ENCODE measurements around the gene OSCAR.

Gene OSCAR

GRCh38 chr19:54125713-54126112 lies 25.1 kb upstream of the OSCAR start:
- ChIA-PET POLR2A (no interaction called here), CTCF (no interaction called here)
- TF ChIP-seq CTCF (IDR thresholded peaks at IDR 0.05; ENCODE audit: control extremely low read depth, extremely low read depth, low read depth, missing control alignments), result no peak

DNA sequence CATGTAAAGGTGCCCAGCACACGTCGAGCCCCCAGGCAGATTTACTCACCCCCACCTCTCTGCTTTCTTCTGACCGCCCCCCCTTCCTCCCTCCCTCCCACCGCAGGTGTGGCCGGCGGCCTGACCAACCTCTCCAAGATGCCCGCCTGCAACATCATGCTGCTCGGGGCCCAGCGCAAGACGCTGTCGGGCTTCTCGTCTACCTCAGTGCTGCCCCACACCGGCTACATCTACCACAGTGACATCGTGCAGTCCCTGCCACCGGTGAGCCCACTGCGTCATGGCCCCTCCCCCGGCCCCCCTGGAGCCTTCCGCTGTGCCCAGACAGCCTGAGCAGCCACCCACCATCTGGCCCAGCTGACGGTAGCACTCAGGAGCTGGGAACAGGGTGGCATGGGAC lies 23.8 kb upstream of the OSCAR start:
- POLR2A ChIA-PET, result no interaction called here
- no peak for TF ChIP-seq CTCF (IDR thresholded peaks at IDR 0.05; ENCODE audit: control extremely low read depth, extremely low read depth, low read depth, missing control alignments)
- no peak for DNase-seq (ENCODE audit: extremely low spot score)
- CTCF ChIA-PET, result interaction anchor here (1.2 to 1.6 kb wide), 2 partner anchors 8 to 9 kb away, joined by 3 to 5 read pairs; partner anchors contain the start of genes PRPF31 and TFPT

More at GRCh38 chr19:54125713-54126112, 25.1 kb upstream of the OSCAR start:
- no peak for DNase-seq (ENCODE audit: extremely low spot score)

DNA sequence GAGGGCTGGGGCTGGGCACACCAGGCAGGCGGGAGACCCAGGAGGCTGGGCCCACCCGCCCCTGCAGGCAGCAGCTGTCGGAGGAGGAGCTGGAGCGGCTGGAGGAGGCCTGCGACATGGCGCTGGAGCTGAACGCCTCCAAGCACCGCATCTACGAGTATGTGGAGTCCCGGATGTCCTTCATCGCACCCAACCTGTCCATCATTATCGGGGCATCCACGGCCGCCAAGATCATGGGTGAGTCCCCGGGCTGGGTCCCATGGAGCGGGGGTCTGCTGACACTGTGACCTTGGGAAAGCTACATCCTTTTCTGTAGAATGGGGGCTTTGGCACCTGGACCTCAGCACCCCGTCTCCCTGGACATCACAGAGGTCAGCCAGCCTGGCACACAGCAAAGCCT lies 23.1 kb upstream of the OSCAR start:
- TF ChIP-seq CTCF (IDR thresholded peaks at IDR 0.05; ENCODE audit: control extremely low read depth, extremely low read depth, low read depth, missing control alignments), result no peak
- ChIA-PET POLR2A (no interaction called here), CTCF (interaction anchor here (1.2 to 1.6 kb wide), 2 partner anchors 9 kb away, joined by 3 to 5 read pairs; partner anchors contain the start of genes PRPF31 and TFPT)
- DNase-seq (ENCODE audit: extremely low spot score), result no peak

DNA sequence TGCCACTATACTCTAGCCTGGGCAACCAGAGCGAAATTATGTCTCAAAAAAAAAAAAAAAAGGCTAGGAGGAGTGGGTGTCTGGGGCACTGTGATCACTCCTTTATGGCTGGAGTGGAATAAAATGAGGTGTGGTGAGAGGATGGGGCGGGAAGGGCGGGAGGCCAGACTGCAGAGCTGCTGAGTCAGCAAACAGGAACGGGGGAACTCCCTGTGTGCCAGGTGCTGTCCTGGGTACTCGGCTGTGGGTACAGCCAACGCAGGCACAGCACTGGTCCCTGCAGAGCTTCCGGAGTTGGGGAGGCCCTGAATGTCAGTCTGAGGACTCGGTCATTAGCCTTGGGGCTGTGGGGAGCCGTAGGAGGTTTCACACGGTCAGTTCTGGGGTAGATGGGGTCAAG lies 20.7 kb upstream of the OSCAR start:
- ChIA-PET POLR2A (interaction anchor here (1.1 kb wide), 1 partner anchor 16 kb away, joined by 5 read pairs; the partner anchor contains the start of gene CNOT3), CTCF (no interaction called here)
- no peak for TF ChIP-seq CTCF (IDR thresholded peaks at IDR 0.05; ENCODE audit: control extremely low read depth, extremely low read depth, low read depth, missing control alignments)
- DNase-seq (ENCODE audit: extremely low spot score), result no peak

DNA sequence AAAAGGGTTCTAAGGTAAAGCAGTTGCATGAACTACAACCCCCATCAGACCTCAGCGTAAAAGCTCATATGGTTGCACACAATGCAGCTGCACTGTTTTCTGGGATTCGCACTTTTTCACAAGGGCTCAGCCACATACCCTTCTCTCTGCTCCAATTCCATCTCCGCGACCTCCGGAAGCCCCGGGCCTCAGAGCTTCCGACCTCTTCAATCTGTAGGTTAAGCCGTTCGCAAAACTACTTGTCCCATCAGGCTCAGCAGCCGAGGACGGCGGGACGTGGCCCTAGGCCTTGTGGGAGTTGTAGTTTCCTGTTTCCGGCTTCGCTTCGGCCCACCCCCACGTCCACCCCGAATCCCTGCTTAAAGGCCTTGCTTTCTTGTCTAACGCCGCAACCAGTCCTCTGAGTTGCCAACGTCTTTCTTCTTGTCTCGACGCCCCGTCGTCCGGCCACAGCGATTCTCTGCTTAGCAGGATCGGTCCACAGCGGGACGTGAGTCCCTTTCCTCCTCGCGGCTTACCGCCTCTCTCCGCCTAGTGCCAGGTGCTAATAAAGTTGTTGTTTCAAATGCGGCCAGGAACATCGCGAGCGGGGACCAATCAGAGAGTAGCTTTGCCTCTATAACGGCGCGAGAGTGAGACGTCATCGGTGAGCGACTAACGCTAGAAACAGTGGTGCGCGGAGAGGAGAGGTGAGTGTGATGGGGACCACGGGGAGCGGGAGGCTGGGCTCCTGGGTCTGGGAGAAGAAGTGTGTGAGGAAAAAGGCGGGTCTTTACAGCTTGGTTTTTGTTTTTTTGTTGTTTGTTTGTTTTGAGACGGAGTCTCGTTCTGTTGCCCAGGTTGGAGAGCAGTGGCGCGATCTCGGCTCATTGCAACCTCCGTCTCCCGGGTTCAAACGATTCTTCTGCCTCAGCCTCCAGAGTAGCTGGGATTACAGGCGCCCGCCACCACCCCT lies 14.8 kb upstream of the OSCAR start, which contains the start of the genes PRPF31 and TFPT:
Gene PRPF31, plus strand, starts transcription at position 646 of the 955 bp plus-strand sequence. CDS start 2,525 bp downstream, outside the sequence.
Gene TFPT, minus strand, starts transcription at position 549 of the 955 bp plus-strand sequence. Its CDS starts 388 bp downstream, at position 161.
- ChIA-PET POLR2A (interaction anchor here (1.0 to 1.9 kb wide), 2 partner anchors 22 to 74 kb away, joined by 4 to 10 read pairs; partner anchors contain the start of genes CNOT3 and MBOAT7), CTCF (interaction anchor here (1.1 to 1.6 kb wide), 4 partner anchors 9 to 53 kb away, joined by 3 to 5 read pairs (median 4); partner anchors contain the start of genes CNOT3 and LENG1)
- no peak for TF ChIP-seq CTCF (IDR thresholded peaks at IDR 0.05; ENCODE audit: control extremely low read depth, extremely low read depth, low read depth, missing control alignments)
- peak; percentile 97 for DNase-seq (ENCODE audit: extremely low spot score)

- peak; percentile 67 for DNase-seq (ENCODE audit: extremely low spot score)
- POLR2A ChIA-PET, result interaction anchor here (1.9 kb wide), 1 partner anchor 23 kb away, joined by 10 read pairs; the partner anchor contains the start of gene CNOT3
- no peak for TF ChIP-seq CTCF (IDR thresholded peaks at IDR 0.05; ENCODE audit: control extremely low read depth, extremely low read depth, low read depth, missing control alignments)
- CTCF ChIA-PET, result interaction anchor here (1.0 to 1.6 kb wide), 5 partner anchors 9 to 45 kb away, joined by 3 to 5 read pairs (median 4); partner anchors contain the start of genes CNOT3 and LENG1
Measured at GRCh38 chr19:54114340-54115108, 13.9 kb upstream of the OSCAR start.
